ENCODE data around the gene CCNY.

Gene CCNY

DNA sequence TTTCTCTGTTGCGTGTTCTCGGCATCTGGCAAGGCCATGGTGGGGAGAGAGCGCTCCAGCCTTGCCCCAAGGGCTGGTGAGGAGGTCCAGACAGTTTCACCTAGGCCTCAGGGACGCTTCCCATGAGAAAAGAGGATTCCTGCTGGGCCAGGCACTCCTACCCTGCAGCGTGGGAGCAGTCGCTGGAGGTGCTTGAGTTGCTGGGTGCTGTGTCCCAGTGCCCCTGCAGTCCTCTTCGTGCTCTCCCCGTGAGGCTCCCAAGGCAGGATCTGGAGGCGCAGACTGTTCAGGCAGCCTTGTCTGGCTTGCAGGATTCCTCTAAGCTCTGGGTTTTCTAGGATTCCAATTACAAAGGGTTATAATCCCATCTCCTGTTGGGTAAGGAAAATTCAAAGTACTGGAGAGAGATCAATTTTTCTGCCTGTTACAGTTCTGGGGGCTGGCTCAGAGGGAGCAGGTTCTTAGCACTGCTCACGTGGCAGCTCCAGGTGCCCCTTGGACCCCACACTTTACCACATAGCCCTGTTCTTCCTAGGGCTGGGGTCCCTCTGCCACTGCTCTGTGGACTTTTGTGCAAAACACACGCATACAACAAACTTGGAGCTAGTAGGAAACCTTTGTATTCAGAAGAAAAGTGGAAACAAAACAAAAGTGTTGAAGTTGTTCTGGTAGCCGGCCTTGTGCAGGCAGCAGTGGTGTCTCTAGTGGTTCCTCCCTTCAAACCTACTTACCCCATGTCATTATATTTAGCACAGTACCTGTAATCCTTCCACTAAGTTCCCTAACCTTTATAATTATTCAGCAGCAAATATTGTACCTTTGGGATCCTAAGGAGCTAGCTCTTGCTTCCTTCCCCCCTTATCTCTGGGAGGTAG is 60.5 kb downstream of the CCNY start:
- no peak overlapping the region for H3K27ac ChIP-seq (ENCODE audit: low read depth, low read length)
- no peak overlapping the region for H3K4me3 ChIP-seq (ENCODE audit: low read length)
- H4K20me1 ChIP-seq (ENCODE audit: control insufficient read depth, insufficient read depth, low read depth, low read length): peaks cover 11% of the 10 kb centered on the region; the same call in 1 of the 2 replicates
- H3K36me3 ChIP-seq (ENCODE audit: control insufficient read depth, low read length): no peaks in the 10 kb centered on the region
- TF ChIP-seq, protein P1, sequence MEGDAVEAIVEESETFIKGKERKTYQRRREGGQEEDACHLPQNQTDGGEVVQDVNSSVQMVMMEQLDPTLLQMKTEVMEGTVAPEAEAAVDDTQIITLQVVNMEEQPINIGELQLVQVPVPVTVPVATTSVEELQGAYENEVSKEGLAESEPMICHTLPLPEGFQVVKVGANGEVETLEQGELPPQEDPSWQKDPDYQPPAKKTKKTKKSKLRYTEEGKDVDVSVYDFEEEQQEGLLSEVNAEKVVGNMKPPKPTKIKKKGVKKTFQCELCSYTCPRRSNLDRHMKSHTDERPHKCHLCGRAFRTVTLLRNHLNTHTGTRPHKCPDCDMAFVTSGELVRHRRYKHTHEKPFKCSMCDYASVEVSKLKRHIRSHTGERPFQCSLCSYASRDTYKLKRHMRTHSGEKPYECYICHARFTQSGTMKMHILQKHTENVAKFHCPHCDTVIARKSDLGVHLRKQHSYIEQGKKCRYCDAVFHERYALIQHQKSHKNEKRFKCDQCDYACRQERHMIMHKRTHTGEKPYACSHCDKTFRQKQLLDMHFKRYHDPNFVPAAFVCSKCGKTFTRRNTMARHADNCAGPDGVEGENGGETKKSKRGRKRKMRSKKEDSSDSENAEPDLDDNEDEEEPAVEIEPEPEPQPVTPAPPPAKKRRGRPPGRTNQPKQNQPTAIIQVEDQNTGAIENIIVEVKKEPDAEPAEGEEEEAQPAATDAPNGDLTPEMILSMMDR (IDR thresholded peaks at IDR 0.05; ENCODE audit: low read depth, low read length, poor library complexity, severe bottlenecking): no peak
- no peak for TF ChIP-seq EZH2phosphoT487 (IDR thresholded peaks at IDR 0.05; ENCODE audit: borderline replicate concordance, low read length)
- no peaks in the 10 kb centered on the region for H3F3A ChIP-seq (ENCODE audit: control insufficient read depth, insufficient read depth)
- peaks cover 3% of the 10 kb centered on the region; the same call in 1 of the 2 replicates for H3K9me3 ChIP-seq (ENCODE audit: control insufficient read depth, insufficient read depth, low read length)
- H3K27me3 ChIP-seq (ENCODE audit: control insufficient read depth, low read length): no peaks in the 10 kb centered on the region
- H3K4me2 ChIP-seq (ENCODE audit: low read length): no peak overlapping the region
- H3K79me2 ChIP-seq (ENCODE audit: control insufficient read depth, low read length): peaks cover 94% of the 10 kb centered on the region
- peaks cover 9% of the 10 kb centered on the region for H3K4me1 ChIP-seq (ENCODE audit: control insufficient read depth, low read length)
- no peaks in the 10 kb centered on the region for H3K9me2 ChIP-seq (replicated peaks; ENCODE audit: control insufficient read depth, low read length)

DNA sequence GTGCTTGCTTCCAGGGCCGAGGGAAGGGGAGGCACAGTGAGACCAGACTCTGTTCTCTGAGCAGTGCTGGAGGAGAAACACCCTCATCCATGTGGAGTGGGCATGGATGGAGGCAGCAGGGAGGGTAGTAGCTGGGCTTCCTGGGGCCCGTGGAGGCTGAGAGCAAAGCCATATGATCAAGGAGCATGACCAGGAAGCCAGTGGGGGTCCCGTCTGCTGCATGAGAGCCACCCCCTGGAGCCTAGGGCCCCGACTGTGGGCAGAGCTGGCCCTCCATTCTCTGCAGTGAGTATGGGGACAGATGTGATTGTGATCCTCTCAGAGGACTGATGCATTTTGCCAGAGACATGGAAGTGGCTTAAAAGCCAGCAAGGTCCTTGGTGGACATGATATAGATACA is 61.6 kb downstream of the CCNY start:
- no peaks in the 10 kb centered on the region for H3K36me3 ChIP-seq (ENCODE audit: control insufficient read depth, low read length)
- no peak overlapping the region for H3K27ac ChIP-seq (ENCODE audit: low read depth, low read length)
- no peaks in the 10 kb centered on the region for H3K9me2 ChIP-seq (replicated peaks; ENCODE audit: control insufficient read depth, low read length)
- H4K20me1 ChIP-seq (ENCODE audit: control insufficient read depth, insufficient read depth, low read depth, low read length): peaks cover 11% of the 10 kb centered on the region; the same call in 1 of the 2 replicates
- no peak overlapping the region for H3K4me2 ChIP-seq (ENCODE audit: low read length)
- H3K79me2 ChIP-seq (ENCODE audit: control insufficient read depth, low read length): peaks cover 86% of the 10 kb centered on the region
- no peak overlapping the region for H3K4me3 ChIP-seq (ENCODE audit: low read length)
- H3K27me3 ChIP-seq (ENCODE audit: control insufficient read depth, low read length): no peaks in the 10 kb centered on the region
- TF ChIP-seq EZH2phosphoT487 (IDR thresholded peaks at IDR 0.05; ENCODE audit: borderline replicate concordance, low read length): no peak
- TF ChIP-seq, protein P1 (IDR thresholded peaks at IDR 0.05; ENCODE audit: low read depth, low read length, poor library complexity, severe bottlenecking): no peak
- no peaks in the 10 kb centered on the region for H3F3A ChIP-seq (ENCODE audit: control insufficient read depth, insufficient read depth)
- peaks cover 7% of the 10 kb centered on the region; the same call in 1 of the 2 replicates for H3K9me3 ChIP-seq (ENCODE audit: control insufficient read depth, insufficient read depth, low read length)
- H3K4me1 ChIP-seq (ENCODE audit: control insufficient read depth, low read length): peaks cover 9% of the 10 kb centered on the region

GRCh38 chr10:35398355-35398754 is 62.0 kb downstream of the CCNY start:
- no peak for TF ChIP-seq EZH2phosphoT487 (IDR thresholded peaks at IDR 0.05; ENCODE audit: borderline replicate concordance, low read length)
- TF ChIP-seq, protein P1 (IDR thresholded peaks at IDR 0.05; ENCODE audit: low read depth, low read length, poor library complexity, severe bottlenecking): no peak
- Histone ChIP-seq H3K4me3 (ENCODE audit: low read length) (no peak overlapping the region), H3K27me3 (ENCODE audit: control insufficient read depth, low read length) (no peaks in the 10 kb centered on the region), H3K9me2 (replicated peaks; ENCODE audit: control insufficient read depth, low read length) (no peaks in the 10 kb centered on the region), H3F3A (ENCODE audit: control insufficient read depth, insufficient read depth) (no peaks in the 10 kb centered on the region), H3K9me3 (ENCODE audit: control insufficient read depth, insufficient read depth, low read length) (peaks cover 8% of the 10 kb centered on the region; the same call in 1 of the 2 replicates), H3K4me1 (ENCODE audit: control insufficient read depth, low read length) (peaks cover 9% of the 10 kb centered on the region), H3K4me2 (ENCODE audit: low read length) (no peak overlapping the region), H4K20me1 (ENCODE audit: control insufficient read depth, insufficient read depth, low read depth, low read length) (peaks cover 10% of the 10 kb centered on the region; the same call in 1 of the 2 replicates), H3K27ac (ENCODE audit: low read depth, low read length) (no peak overlapping the region), H3K36me3 (ENCODE audit: control insufficient read depth, low read length) (no peaks in the 10 kb centered on the region), H3K79me2 (ENCODE audit: control insufficient read depth, low read length) (peaks cover 82% of the 10 kb centered on the region)

All from DOHH2 (cell line).